Endothelial cell (in vitro differentiated cells): ENCODE measurements around the gene KPNA1. TPM values are rescaled to one million over a fixed set of nuclear protein-coding genes. Genes with fewer than 3 reads are reported as not detected.
"Not testable (repeated sequence)": the region's sequence is repeated elsewhere in the genome, so short reads cannot be mapped to it uniquely, and the experiment has no call there.

ENCODE experiments used
- DNase-seq: peaks from one replicate; pipeline ENCODE4 v3.0.0; 2021; ENCODE audit warnings: low spot score
- H3K27ac Mint-ChIP-seq: one replicate; pipeline ENCODE4 v1.8.0; 2021; ENCODE audit warnings: mixed read lengths, inconsistent platforms; ENCODE audit not compliant: unreplicated experiment
- H3K27me3 Mint-ChIP-seq: one replicate; pipeline ENCODE4 v1.8.0; 2021; ENCODE audit warnings: mild to moderate bottlenecking, moderate library complexity, mixed read lengths, inconsistent platforms; ENCODE audit not compliant: unreplicated experiment
- H3K36me3 Mint-ChIP-seq: one replicate; pipeline ENCODE4 v1.8.0; 2021; ENCODE audit warnings: mild to moderate bottlenecking, low read depth, mixed read lengths, inconsistent platforms; ENCODE audit not compliant: unreplicated experiment
- H3K4me1 Mint-ChIP-seq: one replicate; pipeline ENCODE4 v1.8.0; 2021; ENCODE audit warnings: mild to moderate bottlenecking, mixed read lengths, inconsistent platforms; ENCODE audit not compliant: unreplicated experiment
- H3K4me3 Mint-ChIP-seq: one replicate; pipeline ENCODE4 v1.8.0; 2021; ENCODE audit warnings: mild to moderate bottlenecking, mixed read lengths, inconsistent platforms; ENCODE audit not compliant: unreplicated experiment
- H3K9me3 Mint-ChIP-seq: one replicate; pipeline ENCODE4 v1.8.0; 2021; ENCODE audit warnings: mixed read lengths, inconsistent platforms; ENCODE audit not compliant: unreplicated experiment
- CTCF ChIP-seq: fragments of 200-600 bp; sonication (generic); IDR thresholded peaks from one replicate; pipeline ENCODE4 v1.5.0; 2021; ENCODE audit warnings: antibody characterized with exemption; ENCODE audit not compliant: unreplicated experiment
- total RNA-seq: library from RNA; stranded (reverse); fragmentation: NEBNext Ultra II Directional; extraction: Animal tissue kit (Norgen Biotek cat#: 25700); gene quantifications from one replicate; pipeline ENCODE4 v1.2.1, GENCODE V29; 2021; ENCODE audit not compliant: unreplicated experiment

The KPNA1 gene
- total RNA-seq, 1 donor from 2014 or later, result 87.2 TPM

- Mint-ChIP-seq H3K9me3 (no peaks in the 10 kb centered on the region), H3K27me3 (no peaks in the 10 kb centered on the region), H3K4me3 (no peak overlapping the region), H3K27ac (no peak overlapping the region), H3K36me3 (no peaks in the 10 kb centered on the region), H3K4me1 (peaks cover 34% of the 10 kb centered on the region)
- no peak for DNase-seq
- no peak for TF ChIP-seq CTCF
Observed at GRCh38 chr3:122508135-122508914, 6.4 kb downstream of the KPNA1 start.

DNA sequence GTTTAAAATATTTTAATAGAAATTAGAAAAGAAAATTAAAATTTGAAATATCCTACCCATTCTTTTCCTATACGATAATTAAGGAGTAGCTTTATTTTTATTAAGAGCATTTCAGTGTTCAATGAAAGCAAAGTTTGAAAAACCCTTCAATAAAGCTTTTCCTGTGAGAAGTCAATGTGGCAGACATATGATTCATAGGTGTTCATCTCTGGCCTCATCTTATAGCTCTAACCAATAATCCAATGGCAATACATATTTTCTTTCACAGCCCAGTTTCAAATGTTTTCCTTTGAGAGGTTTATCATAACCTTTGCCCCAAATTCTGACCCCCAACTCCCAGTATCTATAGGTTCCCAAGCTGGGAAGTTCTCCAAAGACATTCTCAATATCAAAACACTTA, 8.3 kb downstream of the KPNA1 start:
- no peak for DNase-seq
- Mint-ChIP-seq H3K4me3 (no peak overlapping the region), H3K4me1 (peaks cover 26% of the 10 kb centered on the region), H3K36me3 (no peaks in the 10 kb centered on the region), H3K27me3 (no peaks in the 10 kb centered on the region), H3K9me3 (no peaks in the 10 kb centered on the region), H3K27ac (no peak overlapping the region)
- TF ChIP-seq CTCF, result no peak

DNA sequence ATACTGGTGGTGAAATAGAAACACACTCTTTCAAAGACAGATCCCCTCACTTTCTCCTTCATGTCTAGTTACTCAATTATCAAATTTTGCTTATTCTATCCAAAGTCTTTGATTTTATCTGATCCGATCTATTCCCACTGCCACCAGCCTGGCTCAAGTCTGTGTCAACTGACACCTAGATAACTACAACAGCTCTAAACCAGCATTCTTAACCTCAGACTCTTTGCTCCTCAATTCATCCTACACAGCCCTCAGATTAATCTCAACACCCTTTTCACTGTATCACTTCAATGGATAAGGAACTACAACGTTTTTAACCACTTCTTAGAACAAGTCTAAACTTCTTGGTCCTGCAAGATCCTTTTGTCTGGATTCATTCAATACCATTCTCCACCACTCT, 9.1 kb downstream of the KPNA1 start:
- Mint-ChIP-seq H3K9me3 (no peaks in the 10 kb centered on the region), H3K27ac (no peak overlapping the region), H3K4me1 (peaks cover 18% of the 10 kb centered on the region), H3K36me3 (peaks cover 3% of the 10 kb centered on the region), H3K4me3 (no peak overlapping the region), H3K27me3 (peaks cover 4% of the 10 kb centered on the region)
- TF ChIP-seq CTCF, result no peak
- DNase-seq, result no peak

- Mint-ChIP-seq H3K9me3 (no peaks in the 10 kb centered on the region), H3K36me3 (peaks cover 3% of the 10 kb centered on the region), H3K27me3 (peaks cover 6% of the 10 kb centered on the region), H3K4me1 (peaks cover 12% of the 10 kb centered on the region), H3K4me3 (no peak overlapping the region), H3K27ac (no peak overlapping the region)
- no peak for DNase-seq
- TF ChIP-seq CTCF, result no peak
Observed at GRCh38 chr3:122502941-122503340, 11.8 kb downstream of the KPNA1 start.

DNA sequence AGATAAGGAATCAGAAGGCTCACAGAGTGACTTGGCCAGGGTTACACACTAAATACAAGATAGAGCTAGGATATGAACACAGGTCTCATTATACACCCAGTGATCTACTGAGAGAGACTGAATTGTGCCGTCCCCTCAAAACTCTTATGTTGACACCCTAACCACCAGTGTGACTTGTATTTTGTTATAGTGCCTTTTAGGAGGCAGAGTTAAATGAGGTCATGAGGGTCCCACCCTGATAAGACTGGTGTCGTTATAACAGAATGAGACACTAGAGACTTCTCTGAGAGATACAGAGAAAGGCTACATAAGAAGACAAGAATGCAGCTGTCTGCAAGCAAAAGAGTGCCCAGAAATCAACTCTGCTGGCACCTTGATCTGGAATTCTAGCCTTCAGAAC, 12.6 kb downstream of the KPNA1 start:
- Mint-ChIP-seq H3K27ac (no peak overlapping the region), H3K27me3 (peaks cover 6% of the 10 kb centered on the region), H3K4me1 (peaks cover 13% of the 10 kb centered on the region), H3K4me3 (no peak overlapping the region), H3K36me3 (peaks cover 3% of the 10 kb centered on the region), H3K9me3 (no peaks in the 10 kb centered on the region)
- DNase-seq, result no peak
- no peak for TF ChIP-seq CTCF

- H3K27ac Mint-ChIP-seq, H3K36me3 Mint-ChIP-seq, DNase-seq, H3K9me3 Mint-ChIP-seq, H3K27me3 Mint-ChIP-seq, H3K4me3 Mint-ChIP-seq: not testable (repeated sequence)
- peaks cover 18% of the 10 kb centered on the region for H3K4me1 Mint-ChIP-seq
Observed at GRCh38 chr3:122500964-122501363, 13.8 kb downstream of the KPNA1 start.
